Measurements from ENCODE around the gene ZNF419.

ZNF419 gene

DNA sequence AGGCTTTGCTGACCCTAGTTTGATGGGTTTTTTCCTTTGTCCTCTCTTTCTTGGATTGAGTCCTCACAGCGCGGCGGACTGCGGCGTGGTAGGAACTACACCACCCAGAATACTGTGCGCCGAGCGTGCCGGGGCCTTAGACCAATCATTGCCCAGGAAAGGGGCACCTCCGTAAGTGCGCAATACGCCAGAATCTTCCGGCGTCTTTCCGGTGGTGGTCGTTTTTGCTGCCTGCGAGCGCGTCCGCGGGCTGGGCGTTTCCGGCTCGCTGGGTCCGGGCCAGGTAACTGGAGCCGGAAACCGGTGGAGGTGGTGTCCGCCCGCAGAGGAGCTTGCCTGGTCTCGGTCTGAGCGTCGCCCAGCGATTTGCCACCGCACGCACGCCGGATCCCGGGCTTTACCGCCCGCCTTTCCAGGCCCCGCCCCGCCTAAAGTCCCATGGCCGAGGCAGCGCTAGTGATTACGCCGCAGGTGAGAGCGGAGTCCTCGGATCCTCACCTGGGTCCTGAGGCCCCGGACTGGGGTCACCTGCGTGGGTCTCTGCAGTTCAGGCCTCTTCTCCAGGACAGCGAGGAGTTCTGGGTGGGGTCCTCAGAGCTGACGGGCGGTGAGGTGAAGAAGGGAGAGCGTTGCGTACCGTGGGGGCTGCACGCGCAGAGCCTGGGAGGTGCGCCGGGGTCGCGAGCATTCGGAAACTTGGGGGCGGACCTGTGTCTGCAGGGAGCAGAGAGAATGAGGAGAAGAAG, 39.8 kb downstream of the ZNF419 start, which contains the start of gene ZNF549:
Gene ZNF549, plus strand, starts transcription at position 221 of the 746 bp plus-strand sequence. Its CDS starts 218 bp downstream, at position 439.
- in situ Hi-C loops (cut with HindIII; ENCODE audit: low sequenced_read_pairs) = no loop called here

- in situ Hi-C loops (cut with HindIII; ENCODE audit: low sequenced_read_pairs) = no loop called here
Observed at GRCh38 chr19:57537953-57538547, 50.5 kb downstream of the ZNF419 start.
